Astrocyte (in vitro differentiated cells and primary cell): ENCODE measurements around the gene ZFYVE16. TPM values are rescaled to one million over a fixed set of nuclear protein-coding genes. Genes with fewer than 3 reads are reported as not detected.

Experiments used
- DNase-seq: peaks from one replicate; pipeline ENCODE4 v3.0.0-alpha.2; 2010; ENCODE audit warnings: low read depth
- FAIRE-seq: peaks from 2 replicates; lab custom pipeline; 2011; peaks lifted over from hg19 to GRCh38; lab: Jason Lieb, UNC
- H2AFZ ChIP-seq: 2 replicates; pipeline ENCODE4 v1.6.0; 2012; ENCODE audit warnings: low read depth, low read length, inconsistent platforms
- H3K27ac ChIP-seq: 2 replicates; pipeline ENCODE4 v1.5.1; 2011; ENCODE audit warnings: low read depth, low read length, inconsistent platforms
- H3K27me3 ChIP-seq: 2 replicates; pipeline ENCODE4 v1.6.0; 2011; ENCODE audit warnings: low read length, inconsistent platforms; ENCODE audit not compliant: insufficient read depth
- H3K36me3 ChIP-seq: 2 replicates; pipeline ENCODE4 v1.5.1; 2011; ENCODE audit warnings: low read length, inconsistent platforms; ENCODE audit not compliant: insufficient read depth
- H3K4me1 ChIP-seq: 2 replicates; pipeline ENCODE4 v1.5.1; 2011; ENCODE audit warnings: low read length, inconsistent platforms; ENCODE audit not compliant: insufficient read depth
- H3K4me2 ChIP-seq: 2 replicates; pipeline ENCODE4 v1.6.0; 2012; ENCODE audit warnings: low read length, inconsistent platforms
- H3K4me3 ChIP-seq: 2 replicates; pipeline ENCODE4 v1.5.1; 2011; ENCODE audit warnings: low read depth, mild to moderate bottlenecking, low read length, inconsistent platforms; ENCODE audit not compliant: insufficient read depth
- H3K79me2 ChIP-seq: 2 replicates; pipeline ENCODE4 v1.6.0; 2012; ENCODE audit warnings: mild to moderate bottlenecking, low read length, inconsistent platforms; ENCODE audit not compliant: insufficient read depth
- H3K9ac ChIP-seq: 2 replicates; pipeline ENCODE4 v1.6.0; 2012; ENCODE audit warnings: mild to moderate bottlenecking, low read length, inconsistent platforms
- H3K9me3 ChIP-seq: 2 replicates; pipeline ENCODE4 v1.5.1; 2012; ENCODE audit warnings: low read depth, mild to moderate bottlenecking, low read length, inconsistent platforms; ENCODE audit not compliant: insufficient read depth
- H4K20me1 ChIP-seq: 2 replicates; pipeline ENCODE4 v1.6.0; 2012; ENCODE audit warnings: low read length, inconsistent platforms; ENCODE audit not compliant: insufficient read depth
- H3K27ac Mint-ChIP-seq: one replicate; pipeline ENCODE4 v1.8.0; 2021; ENCODE audit warnings: mild to moderate bottlenecking, mixed read lengths; ENCODE audit not compliant: unreplicated experiment
- H3K27me3 Mint-ChIP-seq: one replicate; pipeline ENCODE4 v1.8.0; 2021; ENCODE audit warnings: low read depth, mixed read lengths; ENCODE audit not compliant: unreplicated experiment
- H3K36me3 Mint-ChIP-seq: one replicate; pipeline ENCODE4 v1.8.0; 2021; ENCODE audit warnings: low read depth, mixed read lengths; ENCODE audit not compliant: unreplicated experiment
- H3K4me1 Mint-ChIP-seq: one replicate; pipeline ENCODE4 v1.8.0; 2021; ENCODE audit warnings: low read depth, mixed read lengths; ENCODE audit not compliant: unreplicated experiment
- H3K4me3 Mint-ChIP-seq: one replicate; pipeline ENCODE4 v1.8.0; 2021; ENCODE audit warnings: mild to moderate bottlenecking, moderate library complexity, mixed read lengths; ENCODE audit not compliant: unreplicated experiment
- H3K9me3 Mint-ChIP-seq: one replicate; pipeline ENCODE4 v1.8.0; 2021; ENCODE audit warnings: mild to moderate bottlenecking, mixed read lengths; ENCODE audit not compliant: unreplicated experiment
- EZH2 ChIP-seq: IDR thresholded peaks from 2 replicates; pipeline ENCODE4 v1.6.1; 2012; ENCODE audit warnings: mild to moderate bottlenecking, low read length, inconsistent platforms; ENCODE audit not compliant: insufficient read depth
- total RNA-seq: library from RNA; stranded (reverse); gene quantifications from 2 replicates; pipeline ENCODE4 v1.2.1, GENCODE V29; 2021
- TF ChIP-seq, protein P1 (sequence below): IDR thresholded peaks from 2 replicates; pipeline ENCODE4 v1.5.1; 2011; ENCODE audit warnings: low read depth, mild to moderate bottlenecking, inconsistent platforms, low read length, moderate library complexity; ENCODE audit not compliant: insufficient read depth

Gene ZFYVE16
- total RNA-seq, 1 donor from 2014 or later = 48.5 TPM

GRCh38 chr5:80507663-80508062, 99.8 kb downstream of the ZFYVE16 start:
- no peak for DNase-seq
- Mint-ChIP-seq H3K4me1 (peaks cover 4% of the 10 kb centered on the region), H3K36me3 (no peaks in the 10 kb centered on the region), H3K27ac (no peak overlapping the region), H3K9me3 (no peaks in the 10 kb centered on the region), H3K27me3 (no peaks in the 10 kb centered on the region), H3K4me3 (no peak overlapping the region)
- TF ChIP-seq EZH2 = no peak
- TF ChIP-seq, protein P1, sequence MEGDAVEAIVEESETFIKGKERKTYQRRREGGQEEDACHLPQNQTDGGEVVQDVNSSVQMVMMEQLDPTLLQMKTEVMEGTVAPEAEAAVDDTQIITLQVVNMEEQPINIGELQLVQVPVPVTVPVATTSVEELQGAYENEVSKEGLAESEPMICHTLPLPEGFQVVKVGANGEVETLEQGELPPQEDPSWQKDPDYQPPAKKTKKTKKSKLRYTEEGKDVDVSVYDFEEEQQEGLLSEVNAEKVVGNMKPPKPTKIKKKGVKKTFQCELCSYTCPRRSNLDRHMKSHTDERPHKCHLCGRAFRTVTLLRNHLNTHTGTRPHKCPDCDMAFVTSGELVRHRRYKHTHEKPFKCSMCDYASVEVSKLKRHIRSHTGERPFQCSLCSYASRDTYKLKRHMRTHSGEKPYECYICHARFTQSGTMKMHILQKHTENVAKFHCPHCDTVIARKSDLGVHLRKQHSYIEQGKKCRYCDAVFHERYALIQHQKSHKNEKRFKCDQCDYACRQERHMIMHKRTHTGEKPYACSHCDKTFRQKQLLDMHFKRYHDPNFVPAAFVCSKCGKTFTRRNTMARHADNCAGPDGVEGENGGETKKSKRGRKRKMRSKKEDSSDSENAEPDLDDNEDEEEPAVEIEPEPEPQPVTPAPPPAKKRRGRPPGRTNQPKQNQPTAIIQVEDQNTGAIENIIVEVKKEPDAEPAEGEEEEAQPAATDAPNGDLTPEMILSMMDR = no peak
- no peak for FAIRE-seq
- Histone ChIP-seq H3K36me3 (no peaks in the 10 kb centered on the region), H3K4me2 (no peak overlapping the region), H4K20me1 (no peaks in the 10 kb centered on the region), H2AFZ (no peak overlapping the region), H3K9me3 (no peaks in the 10 kb centered on the region), H3K27ac (no peak overlapping the region), H3K9ac (no peak overlapping the region), H3K79me2 (no peaks in the 10 kb centered on the region), H3K4me3 (no peak overlapping the region), H3K4me1 (no peaks in the 10 kb centered on the region), H3K27me3 (no peaks in the 10 kb centered on the region)

DNA sequence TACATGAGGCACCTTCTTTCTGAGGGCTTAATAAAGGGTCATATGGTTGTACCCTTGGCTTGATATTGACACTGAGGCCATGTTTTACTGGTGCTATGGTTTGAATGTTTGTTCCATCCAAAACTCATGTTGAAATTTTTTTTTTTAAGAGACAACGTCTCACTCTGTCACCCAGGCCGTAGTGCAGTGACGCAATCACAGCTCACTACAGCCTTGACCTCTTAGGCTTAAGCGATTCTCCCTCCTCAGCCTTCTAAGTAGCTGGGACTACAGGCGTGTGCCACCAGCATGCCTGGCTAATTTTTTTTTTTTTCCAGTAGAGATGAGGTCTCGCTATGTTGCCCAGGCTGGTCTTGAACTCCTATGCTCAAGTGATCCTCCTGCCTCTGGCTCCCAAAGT, 101.0 kb downstream of the ZFYVE16 start:
- Histone ChIP-seq H3K9ac (no peak overlapping the region), H3K27ac (no peak overlapping the region), H3K36me3 (no peaks in the 10 kb centered on the region), H3K4me3 (no peak overlapping the region), H3K27me3 (no peaks in the 10 kb centered on the region), H4K20me1 (no peaks in the 10 kb centered on the region), H3K79me2 (no peaks in the 10 kb centered on the region), H3K4me2 (no peak overlapping the region), H3K9me3 (no peaks in the 10 kb centered on the region), H2AFZ (no peak overlapping the region), H3K4me1 (no peaks in the 10 kb centered on the region)
- H3K27me3 Mint-ChIP-seq = no peaks in the 10 kb centered on the region
- DNase-seq = no peak
- TF ChIP-seq EZH2 = no peak
- TF ChIP-seq, protein P1 = no peak
- H3K4me3 Mint-ChIP-seq = no peak overlapping the region
- H3K27ac Mint-ChIP-seq = no peak overlapping the region
- peaks cover 4% of the 10 kb centered on the region for H3K4me1 Mint-ChIP-seq
- FAIRE-seq = no peak
- H3K9me3 Mint-ChIP-seq = no peaks in the 10 kb centered on the region
- no peaks in the 10 kb centered on the region for H3K36me3 Mint-ChIP-seq

- Histone ChIP-seq H4K20me1 (no peaks in the 10 kb centered on the region), H3K4me3 (no peak overlapping the region), H3K4me2 (no peak overlapping the region), H3K9ac (no peak overlapping the region), H3K4me1 (no peaks in the 10 kb centered on the region), H3K27ac (no peak overlapping the region), H2AFZ (no peak overlapping the region), H3K79me2 (no peaks in the 10 kb centered on the region), H3K27me3 (no peaks in the 10 kb centered on the region), H3K9me3 (no peaks in the 10 kb centered on the region), H3K36me3 (no peaks in the 10 kb centered on the region)
- peaks cover 4% of the 10 kb centered on the region for H3K4me1 Mint-ChIP-seq
- DNase-seq = no peak
- no peaks in the 10 kb centered on the region for H3K9me3 Mint-ChIP-seq
- H3K36me3 Mint-ChIP-seq = no peaks in the 10 kb centered on the region
- no peaks in the 10 kb centered on the region for H3K27me3 Mint-ChIP-seq
- no peak for FAIRE-seq
- no peak overlapping the region for H3K27ac Mint-ChIP-seq
- H3K4me3 Mint-ChIP-seq = no peak overlapping the region
- no peak for TF ChIP-seq EZH2
- TF ChIP-seq, protein P1 = no peak
Observed at GRCh38 chr5:80509362-80509761, 101.5 kb downstream of the ZFYVE16 start.
